SK-N-SH treated with all-trans-retinoic acid at 6 μM for 48 hours (cell line): ENCODE data around the gene SMAD3.

Source experiments
- ATAC-seq: fragments of 200-7000 bp; cut with Tn5 transposase; 3 replicates; pipeline ENCODE4 v1.9.1; 2020; ENCODE audit warnings: mild to moderate bottlenecking, moderate library complexity
- ARNTL ChIP-seq: fragments of 450-650 bp; formaldehyde crosslinking; IDR thresholded peaks from 2 replicates; pipeline ENCODE4 v1.5.0; 2020; ENCODE audit warnings: low read depth, mild to moderate bottlenecking, moderate library complexity, borderline replicate concordance
- BACH2 ChIP-seq: fragments of 250-450 bp; sonication (Bioruptor Pico); IDR thresholded peaks from 2 replicates; pipeline ENCODE4 v1.9.0; 2021; ENCODE audit warnings: mild to moderate bottlenecking, borderline replicate concordance
- CREB5 ChIP-seq: fragments of 250-450 bp; sonication (Bioruptor Pico); IDR thresholded peaks from 2 replicates; pipeline ENCODE4 v1.5.1; 2020; ENCODE audit warnings: low read depth, mild to moderate bottlenecking, moderate library complexity
- CSDC2 ChIP-seq: fragments of 250-450 bp; sonication (Bioruptor Pico); IDR thresholded peaks from 2 replicates; pipeline ENCODE4 v1.5.0; 2020; ENCODE audit warnings: mild to moderate bottlenecking, moderate library complexity
- CSRNP3 ChIP-seq: fragments of 250-450 bp; sonication (Bioruptor Pico); IDR thresholded peaks from 2 replicates; pipeline ENCODE4 v1.5.1; 2021; ENCODE audit warnings: mild to moderate bottlenecking, moderate library complexity
- GLIS3 ChIP-seq: fragments of 250-450 bp; sonication (Bioruptor Pico); IDR thresholded peaks from 2 replicates; pipeline ENCODE4 v1.5.0; 2020; ENCODE audit warnings: mild to moderate bottlenecking, moderate library complexity
- ISL1 ChIP-seq: fragments of 250-450 bp; sonication (Bioruptor Pico); IDR thresholded peaks from 2 replicates; pipeline ENCODE4 v2.1.2; 2022; ENCODE audit warnings: mild to moderate bottlenecking, moderate library complexity
- OSR1 ChIP-seq: fragments of 250-450 bp; sonication (Bioruptor Pico); IDR thresholded peaks from 2 replicates; pipeline ENCODE4 v1.8.0; 2022; ENCODE audit warnings: moderate library complexity, mild to moderate bottlenecking, inconsistent platforms
- PATZ1 ChIP-seq: fragments of 250-450 bp; sonication (Bioruptor Pico); IDR thresholded peaks from 2 replicates; pipeline ENCODE4 v1.8.0; 2020; ENCODE audit warnings: mild to moderate bottlenecking, moderate library complexity, borderline replicate concordance
- POU6F1 ChIP-seq: fragments of 250-450 bp; sonication (Bioruptor Pico); IDR thresholded peaks from 2 replicates; pipeline ENCODE4 v1.8.0; 2021; ENCODE audit warnings: low read depth, mild to moderate bottlenecking, moderate library complexity, borderline replicate concordance
- PPARA ChIP-seq: fragments of 250-450 bp; sonication (Bioruptor Pico); IDR thresholded peaks from 2 replicates; pipeline ENCODE4 v1.5.0; 2020; ENCODE audit warnings: mild to moderate bottlenecking, borderline replicate concordance
- RARB ChIP-seq: fragments of 250-450 bp; sonication (Bioruptor Pico); IDR thresholded peaks from 2 replicates; pipeline ENCODE4 v1.8.0; 2021; ENCODE audit warnings: mild to moderate bottlenecking, moderate library complexity
- TCF4 ChIP-seq: fragments of 250-450 bp; sonication (Bioruptor Pico); IDR thresholded peaks from 2 replicates; pipeline ENCODE4 v1.8.0; 2021; ENCODE audit warnings: mild to moderate bottlenecking, moderate library complexity, borderline replicate concordance
- TSHZ2 ChIP-seq: fragments of 250-450 bp; sonication (Bioruptor Pico); IDR thresholded peaks from 2 replicates; pipeline ENCODE4 v1.5.0; 2020; ENCODE audit warnings: mild to moderate bottlenecking, moderate library complexity
- ZFP3 ChIP-seq: fragments of 250-450 bp; sonication (Bioruptor Pico); IDR thresholded peaks from 2 replicates; pipeline ENCODE4 v1.5.0; 2020; ENCODE audit warnings: mild to moderate bottlenecking, moderate library complexity
- ZFP30 ChIP-seq: fragments of 450-650 bp; formaldehyde crosslinking; IDR thresholded peaks from 2 replicates; pipeline ENCODE4 v1.5.0; 2022; ENCODE audit warnings: mild to moderate bottlenecking, moderate library complexity
- ZNF565 ChIP-seq: fragments of 450-650 bp; formaldehyde crosslinking; conservative IDR thresholded peaks from 2 replicates; pipeline ENCODE4 v1.5.0; 2020; ENCODE audit warnings: low read depth, mild to moderate bottlenecking, moderate library complexity
- ZNF70 ChIP-seq: fragments of 450-650 bp; formaldehyde crosslinking; IDR thresholded peaks from 2 replicates; pipeline ENCODE4 v1.5.0; 2020; ENCODE audit warnings: mild to moderate bottlenecking, moderate library complexity

The SMAD3 gene

GRCh38 chr15:67143646-67144045, 78.2 kb downstream of the SMAD3 start:
- ATAC-seq: no peak
- TF ChIP-seq POU6F1 (CRISPR knock-in tag) (no peak), PATZ1 (CRISPR knock-in tag) (no peak), TCF4 (CRISPR knock-in tag) (no peak), OSR1 (CRISPR knock-in tag) (no peak), CSRNP3 (no peak), ARNTL (CRISPR knock-in tag) (no peak), ZNF70 (CRISPR knock-in tag) (no peak), ZNF565 (CRISPR knock-in tag) (no peak), GLIS3 (CRISPR knock-in tag) (no peak), PPARA (no peak), ZFP30 (CRISPR knock-in tag) (no peak), CSDC2 (CRISPR knock-in tag) (no peak), CREB5 (no peak), ZFP3 (CRISPR knock-in tag) (no peak), ISL1 (CRISPR knock-in tag) (no peak), RARB (CRISPR knock-in tag) (no peak)

- no peak for TF ChIP-seq ZNF565 (CRISPR knock-in tag)
- TF ChIP-seq CSRNP3: no peak
- TF ChIP-seq CREB5: no peak
- no peak for TF ChIP-seq OSR1 (CRISPR knock-in tag)
- no peak for TF ChIP-seq ZFP30 (CRISPR knock-in tag)
- TF ChIP-seq ARNTL (CRISPR knock-in tag): no peak
- no peak for TF ChIP-seq GLIS3 (CRISPR knock-in tag)
- no peak for TF ChIP-seq TSHZ2 (CRISPR knock-in tag)
- TF ChIP-seq BACH2: no peak
- no peak for ATAC-seq
Observed at GRCh38 chr15:67144609-67145311, 79.4 kb downstream of the SMAD3 start.
